CD4-positive, alpha-beta T cell treated with Interleukin-6 for 4 hours (primary cell): ENCODE measurements around the gene CPS1.

Source experiments
- DNase-seq: peaks from one replicate; pipeline ENCODE4 v3.0.0-alpha.2; 2020; ENCODE audit warnings: mixed read lengths

The CPS1 gene

DNA sequence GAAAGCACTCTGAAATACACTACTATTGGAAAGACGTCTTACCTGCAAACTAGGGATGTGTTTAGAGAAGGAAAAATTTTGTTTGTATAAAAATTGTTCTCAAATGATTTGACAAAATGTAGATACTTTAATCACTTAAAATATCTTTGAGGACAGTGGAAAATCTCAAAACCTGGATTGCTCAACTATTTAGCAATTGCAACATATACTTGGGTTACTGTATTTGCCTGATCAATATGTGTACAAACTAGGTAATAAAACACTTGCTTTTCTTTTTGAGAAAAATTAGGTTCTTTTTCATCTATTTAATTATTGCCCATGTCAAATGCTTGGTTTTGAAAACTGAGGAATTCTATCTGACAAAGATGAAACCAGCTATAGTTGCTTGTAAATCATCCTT lies 60.9 kb downstream of the CPS1 start:
- no peak for DNase-seq

DNA sequence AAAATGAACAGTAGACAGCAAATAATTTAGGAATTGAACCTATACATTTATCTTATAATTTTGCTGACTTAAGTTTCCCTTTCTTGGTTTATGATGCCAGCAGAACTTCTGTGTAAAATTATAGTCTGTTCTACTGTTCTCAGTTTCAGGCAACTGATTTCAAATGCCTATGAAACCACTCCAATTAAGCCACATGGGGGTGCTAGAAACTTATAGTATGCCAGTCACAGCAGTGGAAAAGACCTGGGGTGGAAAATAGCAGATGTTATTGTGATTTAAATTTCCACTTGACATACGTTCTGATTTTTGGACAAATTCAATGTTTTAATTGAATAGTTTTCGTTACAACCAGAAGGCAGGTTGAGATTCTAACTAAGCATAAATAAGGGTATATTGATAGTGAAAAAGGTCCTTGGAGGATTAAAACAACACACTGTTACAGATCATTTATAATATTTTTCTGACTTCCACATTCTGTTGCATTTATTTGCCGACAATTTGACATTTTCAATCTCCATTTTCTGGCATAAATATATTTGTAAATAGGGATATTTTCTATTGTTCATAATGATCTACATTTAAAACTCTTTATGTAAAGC lies 61.4 kb downstream of the CPS1 start:
- DNase-seq, result no peak

DNA sequence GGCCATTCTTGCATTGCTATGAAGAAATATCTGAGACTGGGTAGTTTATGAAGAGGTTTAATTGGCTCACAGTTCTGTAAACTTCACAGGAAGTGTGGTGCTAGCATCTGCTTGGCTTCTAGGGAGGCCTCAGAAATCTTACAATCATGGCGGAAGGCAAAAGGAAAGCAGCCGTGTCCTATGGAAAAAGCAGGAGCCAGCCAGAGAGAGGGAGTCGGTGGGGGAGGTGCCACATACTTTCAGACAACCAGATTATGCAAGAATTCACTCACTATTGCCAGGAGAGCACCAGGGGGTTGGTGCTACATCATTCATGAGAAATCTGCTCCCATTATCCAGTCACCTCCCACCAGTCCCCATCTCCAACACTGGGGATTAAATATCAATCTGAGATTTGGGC lies 64.1 kb downstream of the CPS1 start:
- DNase-seq, result no peak

DNA sequence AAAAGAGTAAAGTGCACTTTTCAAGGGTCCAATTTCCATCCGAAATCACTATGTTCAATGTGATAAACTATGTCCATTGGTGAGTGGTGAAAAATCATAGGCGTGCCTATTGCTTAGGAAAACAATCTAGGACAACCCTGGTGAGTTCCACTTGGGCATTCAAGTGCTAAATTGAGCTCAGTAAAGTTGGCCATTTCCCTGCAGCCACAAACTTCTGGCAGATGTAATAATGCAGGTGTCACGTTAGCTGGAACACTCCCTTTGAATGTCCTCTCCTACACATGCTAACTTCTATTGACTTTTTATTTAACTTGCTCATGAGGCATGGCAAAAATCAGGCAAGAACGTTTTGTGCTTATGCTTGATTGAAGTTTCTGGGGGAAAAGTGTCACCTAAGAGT lies 67.1 kb downstream of the CPS1 start:
- DNase-seq, result no peak

DNA sequence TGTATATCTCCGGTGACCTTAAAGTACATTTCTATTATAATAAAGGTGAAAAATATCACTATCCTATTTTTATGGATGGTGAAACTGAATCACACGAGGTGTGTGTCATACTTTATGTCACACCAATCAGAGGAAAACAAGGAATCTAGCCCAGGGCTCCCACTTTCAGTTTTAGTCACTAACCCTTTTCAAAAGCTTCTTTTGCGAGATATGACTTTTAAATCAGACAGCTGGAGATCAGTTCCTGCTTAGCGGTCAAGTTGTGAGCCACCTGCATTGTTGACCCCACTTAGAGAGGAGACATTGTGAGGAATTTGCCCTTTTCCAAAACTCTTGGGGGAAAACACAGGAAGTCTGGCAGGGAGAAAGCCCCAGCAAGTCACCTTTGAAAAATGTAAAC lies 70.5 kb downstream of the CPS1 start:
- DNase-seq, result no peak

DNA sequence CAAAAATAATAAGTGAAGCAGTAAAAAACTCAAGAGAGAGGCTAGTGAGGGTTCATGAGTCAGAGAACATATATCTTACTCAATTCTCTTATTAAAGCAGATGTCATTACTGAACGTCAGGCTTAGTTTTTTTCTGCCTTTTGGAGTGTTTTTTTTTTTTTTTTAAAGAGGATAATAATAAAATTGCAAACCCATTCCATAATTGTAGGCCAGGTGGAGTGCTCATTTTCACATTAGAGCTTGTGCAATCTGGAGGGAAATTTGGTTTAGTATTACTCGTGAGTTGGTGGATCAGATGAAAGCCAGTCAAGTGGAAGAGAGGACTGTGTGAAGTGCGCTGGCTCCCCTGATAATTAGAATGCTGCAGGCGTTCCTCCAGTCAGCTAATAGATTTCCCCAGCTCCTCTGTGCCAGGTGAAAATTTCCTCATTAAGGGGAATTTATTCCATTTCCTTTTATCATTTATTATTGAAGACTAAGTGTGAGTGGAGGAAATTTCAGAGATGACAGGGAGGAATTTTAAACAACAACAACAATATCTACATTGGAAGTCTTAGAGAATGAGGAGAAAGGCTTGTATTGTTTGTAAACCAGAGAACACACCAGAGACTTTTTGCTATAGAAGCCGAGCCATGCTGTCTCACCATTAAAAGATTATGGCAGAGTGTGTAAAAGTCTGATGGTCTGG lies 74.6 kb downstream of the CPS1 start:
- no peak for DNase-seq

DNA sequence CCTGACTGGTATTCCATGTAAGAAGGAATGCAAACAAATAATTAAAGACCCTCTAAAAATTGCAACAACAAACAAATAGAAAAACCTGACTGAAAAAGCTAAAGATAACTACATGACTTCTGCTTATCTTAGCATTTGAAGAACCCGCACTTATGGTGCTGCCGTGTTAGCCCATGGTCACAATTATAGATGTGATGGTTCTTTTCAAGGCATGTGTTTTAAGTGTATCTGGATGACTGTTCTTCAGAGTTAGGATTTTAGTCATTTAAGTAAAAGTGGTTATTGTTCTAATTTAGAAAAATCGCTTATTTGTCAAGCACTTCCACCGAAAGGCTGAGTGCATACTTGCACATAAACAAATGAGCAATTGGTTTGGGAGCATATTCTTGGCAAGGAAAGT lies 77.3 kb downstream of the CPS1 start:
- DNase-seq, result no peak

DNA sequence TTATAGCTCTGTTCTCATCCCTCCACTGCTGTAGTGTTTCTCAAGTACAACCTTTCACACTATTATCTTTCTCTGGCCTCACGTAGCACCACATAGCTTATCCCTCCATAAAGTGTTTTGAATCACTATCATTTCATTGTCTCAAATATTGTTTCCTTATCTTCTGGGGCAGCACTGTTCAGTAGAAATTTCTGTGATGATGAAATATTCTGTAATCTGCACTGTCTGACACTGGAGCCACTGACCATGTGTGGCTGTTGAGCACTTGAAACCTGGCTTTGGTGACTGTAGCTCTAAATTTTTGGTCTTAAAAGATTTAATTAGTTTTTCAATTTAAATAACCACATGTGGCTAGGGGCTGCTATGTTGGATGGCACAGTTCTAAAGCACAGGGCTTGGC lies 78.9 kb downstream of the CPS1 start:
- no peak for DNase-seq

DNA sequence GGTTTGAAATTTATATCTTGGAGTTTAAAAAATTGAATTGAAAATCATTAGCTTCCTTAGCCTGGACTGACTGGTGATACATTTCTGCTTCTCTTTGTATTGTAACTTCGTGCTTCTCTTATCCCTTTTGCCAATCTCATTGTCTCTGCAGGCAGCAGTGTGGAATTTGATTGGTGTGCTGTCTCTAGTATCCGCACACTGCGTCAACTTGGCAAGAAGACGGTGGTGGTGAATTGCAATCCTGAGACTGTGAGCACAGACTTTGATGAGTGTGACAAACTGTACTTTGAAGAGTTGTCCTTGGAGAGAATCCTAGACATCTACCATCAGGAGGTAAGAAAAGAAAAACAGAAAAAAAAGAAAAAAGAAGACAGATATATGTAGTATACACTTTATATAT lies 85.9 kb downstream of the CPS1 start:
- DNase-seq, result no peak

DNA sequence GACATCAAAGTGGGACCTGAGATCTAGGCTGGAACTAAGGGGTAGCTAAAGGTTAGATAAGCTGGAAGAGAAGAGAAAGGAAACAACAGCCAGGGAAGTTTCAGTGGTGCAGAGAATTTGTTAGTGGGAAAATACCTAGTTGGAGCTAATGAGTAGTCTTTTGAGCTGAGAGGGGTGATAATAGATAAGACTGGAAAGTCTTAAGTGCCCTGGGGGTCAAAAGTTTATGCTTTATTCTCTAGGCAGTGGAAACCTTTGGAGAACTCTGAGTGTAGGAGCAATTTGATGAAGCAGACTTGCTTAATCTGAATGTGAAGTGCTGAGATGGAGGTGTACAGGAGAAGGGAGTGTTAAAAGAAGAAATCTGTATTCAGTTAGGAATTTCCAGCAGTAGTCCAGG lies 90.8 kb downstream of the CPS1 start:
- DNase-seq, result no peak

DNA sequence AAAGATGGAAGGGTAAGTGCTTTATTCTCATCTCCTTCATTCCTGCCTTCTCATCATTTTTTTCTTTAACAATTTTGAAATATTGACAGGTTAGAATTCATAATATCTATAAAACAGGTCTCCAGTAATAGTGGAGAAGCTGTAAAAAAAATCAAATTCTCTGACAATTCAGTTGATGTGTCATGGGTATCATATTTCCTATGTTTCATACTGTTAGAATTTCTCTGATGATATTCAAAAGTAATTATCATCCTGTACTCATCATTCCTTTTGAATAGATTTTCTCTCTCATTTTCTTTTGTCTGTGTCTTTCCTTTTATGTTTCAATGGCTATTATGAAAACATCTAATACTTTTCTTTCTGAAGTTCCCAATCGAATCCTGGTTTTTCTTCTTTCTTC lies 97.7 kb downstream of the CPS1 start:
- no peak for DNase-seq

DNA sequence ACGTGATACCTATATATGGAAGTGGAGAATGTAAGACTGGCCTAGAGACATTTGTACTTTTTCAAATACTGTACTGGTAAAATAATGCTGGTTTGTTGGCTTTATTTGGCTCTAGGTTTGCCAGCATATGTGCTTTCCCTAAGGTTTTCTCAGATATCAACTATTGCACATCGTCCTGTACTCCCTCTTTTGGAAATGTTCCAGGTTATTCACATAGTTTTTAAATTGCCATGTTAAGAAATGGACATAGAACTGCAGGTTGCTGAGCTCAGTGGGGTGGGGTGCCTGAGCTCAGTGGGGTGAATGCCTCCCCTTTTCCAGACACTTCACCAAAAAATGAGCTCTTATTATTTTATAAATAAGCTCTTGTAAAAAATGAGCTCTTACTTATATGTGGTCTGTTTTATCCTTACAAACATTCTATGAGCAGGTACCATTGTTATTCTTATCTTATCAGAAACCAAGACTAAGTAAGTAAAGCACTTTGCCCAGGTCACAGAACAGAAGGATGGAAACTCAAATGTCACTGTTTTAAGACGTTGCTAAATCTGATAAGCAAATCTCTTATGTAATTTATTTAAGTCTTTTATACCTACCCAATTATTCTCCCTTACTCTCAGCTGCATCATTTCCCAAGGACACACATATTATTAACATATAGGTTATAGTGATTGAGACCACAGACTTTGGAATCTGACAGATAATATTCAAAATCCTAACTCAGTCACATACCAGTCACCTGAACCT lies 99.0 kb downstream of the CPS1 start:
- DNase-seq, result no peak

DNA sequence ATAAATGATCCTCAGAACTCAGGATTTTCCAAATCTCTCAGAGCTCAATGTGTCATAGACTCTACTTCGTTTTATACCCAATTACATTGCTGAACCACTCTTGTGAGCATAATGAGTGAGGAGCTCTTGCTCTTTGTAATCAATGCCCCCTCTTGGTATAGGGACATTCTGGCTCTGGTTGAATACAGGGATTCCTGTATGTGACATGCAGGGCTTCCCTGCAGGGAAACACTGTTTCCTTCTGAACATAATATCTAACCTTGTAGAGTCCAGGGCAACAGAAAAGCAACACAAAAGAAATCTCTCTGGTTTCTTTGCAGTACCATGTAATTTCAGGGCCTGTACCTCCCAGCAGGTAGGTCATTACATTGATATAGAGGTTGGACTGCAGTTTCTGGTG lies 101.5 kb downstream of the CPS1 start:
- no peak for DNase-seq

DNA sequence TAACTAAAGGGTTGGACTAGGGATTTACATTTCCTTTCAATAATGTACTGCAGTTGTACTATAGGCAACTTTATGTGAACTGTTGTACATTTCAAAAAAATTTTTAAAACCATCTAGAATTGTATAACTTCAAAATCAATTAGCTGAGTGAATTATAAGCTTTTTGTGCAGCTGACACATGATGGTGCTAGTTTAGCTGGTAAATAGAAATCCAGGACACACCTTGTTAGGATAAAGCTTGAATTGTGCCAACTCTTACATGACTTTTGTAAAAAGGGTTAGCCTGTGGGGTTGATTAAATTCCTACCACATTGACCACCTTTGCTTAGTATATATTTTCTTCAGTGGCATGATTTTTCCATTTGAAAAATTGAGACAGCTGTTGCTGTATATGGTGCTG lies 104.4 kb downstream of the CPS1 start:
- DNase-seq, result no peak

DNA sequence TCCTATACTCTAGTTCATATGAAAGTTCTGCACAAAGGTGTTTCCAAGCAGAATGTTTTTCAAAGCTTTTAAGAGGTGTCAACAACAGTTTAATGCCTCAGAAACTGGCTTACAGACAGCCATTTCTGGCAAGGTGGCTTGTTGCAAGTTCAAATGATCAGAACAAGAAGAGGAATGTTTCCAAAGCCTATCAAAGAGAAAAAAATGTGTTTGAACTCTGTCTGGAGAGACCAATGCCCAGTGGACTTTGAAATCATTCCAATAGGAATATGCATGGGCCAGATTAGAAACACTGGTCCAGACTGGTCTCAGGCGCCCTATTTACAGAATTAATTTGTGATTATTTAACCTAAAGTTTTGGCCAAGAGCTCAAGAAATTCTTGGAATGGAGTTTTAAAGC lies 106.2 kb downstream of the CPS1 start:
- DNase-seq, result no peak

DNA sequence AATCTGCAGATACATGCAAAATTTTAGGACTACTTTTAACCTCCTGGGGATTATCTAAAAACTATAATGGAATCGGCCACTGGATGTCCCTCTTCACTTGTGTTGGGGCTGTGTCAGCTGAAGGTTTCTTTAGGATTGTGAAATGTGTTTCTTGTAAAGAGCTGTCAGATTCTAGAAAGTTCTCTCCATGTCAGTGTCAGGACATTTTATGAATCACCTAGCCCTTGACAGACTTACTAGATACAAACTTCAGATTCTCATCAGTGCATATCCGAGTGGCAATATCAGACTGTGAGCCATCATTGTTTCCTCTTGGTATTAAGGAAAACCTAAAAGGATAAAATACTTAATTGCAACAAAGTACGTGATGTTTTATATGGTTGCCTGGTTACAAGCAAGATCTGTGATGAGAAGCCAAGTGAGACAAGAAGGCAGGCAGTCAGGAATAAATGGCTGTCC lies 107.3 kb downstream of the CPS1 start:
- DNase-seq, result no peak

DNA sequence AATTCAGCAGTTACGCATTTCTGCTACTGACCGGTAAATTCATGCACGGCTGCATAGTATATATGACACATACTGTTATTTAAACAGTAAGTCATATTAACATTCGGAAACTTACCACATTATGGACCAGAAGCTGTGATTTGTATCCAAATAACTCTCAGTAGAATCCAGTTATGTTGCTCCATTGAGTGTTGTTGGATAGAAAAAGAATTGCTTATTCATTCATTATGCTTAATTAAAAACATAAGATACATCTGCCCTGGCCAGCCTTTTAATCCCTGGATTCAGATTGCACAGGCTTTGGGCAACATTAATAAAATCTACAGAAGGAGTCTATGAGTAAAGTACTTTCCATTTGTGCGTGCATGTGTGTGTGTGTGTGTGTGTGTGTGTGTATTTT lies 111.3 kb downstream of the CPS1 start:
- no peak for DNase-seq

DNA sequence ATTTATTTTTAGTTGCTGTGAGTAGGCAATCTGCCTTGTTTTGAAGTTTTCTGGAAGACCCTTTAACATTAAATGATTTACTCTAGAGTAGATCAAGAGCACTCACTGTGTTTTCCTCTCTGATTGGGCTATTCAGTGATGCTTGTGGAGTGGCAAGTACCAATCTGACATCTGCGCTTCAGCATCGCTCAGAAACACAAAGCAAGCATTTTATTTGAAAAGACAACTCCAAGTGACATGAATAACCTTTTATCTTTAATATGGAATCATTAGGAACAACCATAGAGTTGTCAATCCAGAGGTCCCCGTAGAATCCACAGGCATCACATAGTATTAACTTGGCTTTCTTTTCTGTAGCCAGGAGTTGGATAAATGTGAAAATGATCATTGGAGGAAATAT lies 114.7 kb downstream of the CPS1 start:
- DNase-seq, result no peak

DNA sequence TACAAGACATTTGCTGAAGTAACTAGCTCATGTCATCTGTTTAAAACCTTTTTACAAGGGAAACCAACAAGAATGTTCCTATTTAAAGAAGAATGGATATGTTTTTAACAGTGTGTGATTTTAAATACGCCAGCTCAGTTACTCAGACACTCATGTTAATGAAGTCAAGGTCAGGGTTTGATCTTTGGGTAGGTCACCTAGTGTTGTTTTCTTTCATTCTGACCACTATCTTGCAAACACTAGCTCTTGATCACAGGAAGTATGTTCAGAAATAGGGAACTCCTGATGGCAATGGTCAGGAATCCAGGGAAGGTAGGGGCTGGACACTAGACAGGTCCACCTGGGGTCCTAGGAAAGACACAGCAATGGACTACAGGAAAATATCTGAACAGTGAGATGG lies 116.7 kb downstream of the CPS1 start:
- DNase-seq, result no peak

DNA sequence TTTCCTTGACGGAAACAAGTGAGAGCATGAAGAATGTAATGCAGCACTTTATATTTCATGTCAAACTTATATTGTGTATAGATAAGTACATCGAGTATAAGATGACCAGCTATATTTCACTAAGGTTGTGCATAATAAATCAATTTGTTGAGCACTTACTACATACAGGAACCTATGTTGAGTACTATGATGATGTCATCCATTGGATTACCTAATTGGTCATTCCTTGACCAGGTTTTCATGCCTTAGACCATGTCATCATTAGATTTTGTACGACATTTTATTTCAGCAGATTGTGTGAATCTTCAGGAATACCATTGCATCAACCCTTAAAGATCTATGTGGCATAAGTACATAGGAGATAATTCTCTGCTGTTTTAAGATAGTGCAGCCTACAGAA lies 119.7 kb downstream of the CPS1 start:
- DNase-seq, result no peak

DNA sequence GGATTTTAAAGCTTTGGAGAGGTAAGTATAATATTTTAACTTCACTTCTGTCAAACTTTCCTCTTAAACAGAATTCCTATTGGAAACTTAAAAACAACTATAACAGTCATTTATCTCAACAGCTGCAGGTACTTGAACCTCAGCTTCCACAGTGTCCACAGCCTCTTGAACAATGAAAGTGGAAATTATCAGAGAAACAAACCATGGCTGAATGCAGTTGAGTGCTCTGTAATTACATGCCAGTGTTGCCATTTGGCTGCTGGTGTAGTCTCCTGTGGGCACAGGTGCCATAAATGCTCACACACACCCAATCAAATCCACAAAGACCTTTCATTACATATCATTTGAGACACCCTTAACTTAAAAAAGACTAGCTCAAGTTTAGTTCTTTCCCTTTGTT lies 125.1 kb downstream of the CPS1 start:
- DNase-seq, result no peak

DNA sequence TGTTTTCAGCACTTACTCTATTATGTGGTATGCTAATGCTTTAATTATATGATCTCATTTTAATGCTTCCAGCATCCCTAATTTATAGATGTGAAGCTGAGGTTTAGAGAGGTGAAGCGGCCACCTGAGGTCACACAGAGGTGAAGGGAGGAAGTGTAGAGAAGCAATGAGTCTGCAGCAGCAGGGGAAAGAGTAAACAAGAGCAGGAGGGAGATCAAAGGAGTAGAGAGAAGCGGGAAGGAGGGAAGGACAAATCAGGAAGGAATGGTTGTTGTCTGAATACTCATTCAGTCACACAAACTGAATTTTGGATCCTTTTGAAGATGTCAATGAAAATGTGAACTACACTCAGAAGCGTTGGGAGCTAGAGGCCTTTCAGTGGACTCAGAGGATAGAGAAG lies 130.0 kb downstream of the CPS1 start:
- no peak for DNase-seq

DNA sequence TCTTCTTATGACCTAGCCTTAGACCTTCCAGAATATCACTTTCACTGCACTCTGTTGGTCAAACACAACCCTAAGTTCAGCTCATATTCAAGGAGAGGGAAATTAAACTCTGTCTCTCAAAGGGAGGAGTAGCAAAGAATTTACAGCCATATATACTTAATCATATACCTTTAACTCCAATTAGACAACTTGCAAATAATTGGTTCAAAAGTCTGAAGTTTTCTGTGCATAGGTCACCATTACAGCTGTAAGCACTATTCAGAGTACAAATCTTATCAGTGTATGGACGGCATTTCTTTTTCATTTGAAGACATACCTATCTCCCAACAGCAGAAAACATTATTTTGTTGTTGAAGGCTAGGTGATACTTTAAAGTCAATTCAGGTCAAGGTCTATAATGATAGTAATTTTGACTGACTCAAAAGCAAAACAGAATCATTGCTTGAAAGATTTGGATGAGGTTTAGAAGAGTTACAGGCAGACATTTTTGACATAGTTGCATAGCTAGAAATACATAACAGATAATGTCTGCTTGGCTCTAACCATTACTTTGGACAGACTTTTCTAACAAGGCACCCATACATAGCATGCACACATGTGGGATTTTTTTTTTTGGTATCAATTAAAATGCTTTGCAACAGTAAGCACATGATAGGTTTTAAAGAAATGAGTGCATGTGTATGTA lies 131.5 kb downstream of the CPS1 start:
- no peak for DNase-seq

DNA sequence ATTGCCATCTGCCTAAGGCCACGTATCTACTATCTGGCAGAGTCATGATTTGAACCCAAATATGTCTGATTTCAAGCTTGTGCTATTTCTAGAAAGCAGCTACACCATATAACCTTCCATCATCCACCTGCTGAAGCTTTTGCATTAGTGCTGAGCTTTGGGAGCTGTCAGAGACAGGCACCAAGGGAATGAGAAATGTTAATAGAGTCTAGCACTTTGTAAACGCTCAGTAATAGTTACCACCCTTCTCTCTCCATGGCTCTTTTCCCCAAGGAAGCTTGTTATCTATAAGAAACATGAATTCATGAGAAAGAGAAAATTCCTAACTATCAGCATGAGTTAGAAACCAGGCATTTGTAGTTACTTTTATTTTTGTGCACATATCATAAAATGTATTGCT lies 151.5 kb downstream of the CPS1 start:
- no peak for DNase-seq
